ENCODE data around the gene SCGB1D1.
"Not testable (repeated sequence)": the region's sequence is repeated elsewhere in the genome, so short reads cannot be mapped to it uniquely, and the experiment has no call there.

The SCGB1D1 gene

GRCh38 chr11:62193952-62194351 is 3.9 kb downstream of the SCGB1D1 start:
- no peaks in the 10 kb centered on the region for H3K36me3 ChIP-seq (ENCODE audit: control insufficient read depth, insufficient read depth, low read length)
- no peak overlapping the region for H3K27ac ChIP-seq (ENCODE audit: insufficient read depth, low read length, poor library complexity, severe bottlenecking)
- H3K4me3 ChIP-seq (ENCODE audit: insufficient read depth, low read depth, low read length, poor library complexity, severe bottlenecking) = no peak overlapping the region
- H3K9me3 ChIP-seq (ENCODE audit: control insufficient read depth, low read length) = no peaks in the 10 kb centered on the region
- no peaks in the 10 kb centered on the region for H3K4me1 ChIP-seq (ENCODE audit: control insufficient read depth, insufficient read depth, low read length, poor library complexity, severe bottlenecking)
- peaks cover 9% of the 10 kb centered on the region for H3K27me3 ChIP-seq (replicated peaks; ENCODE audit: control insufficient read depth, insufficient read depth, low read length, poor library complexity, severe bottlenecking)
- DNase-seq = no peak

DNA sequence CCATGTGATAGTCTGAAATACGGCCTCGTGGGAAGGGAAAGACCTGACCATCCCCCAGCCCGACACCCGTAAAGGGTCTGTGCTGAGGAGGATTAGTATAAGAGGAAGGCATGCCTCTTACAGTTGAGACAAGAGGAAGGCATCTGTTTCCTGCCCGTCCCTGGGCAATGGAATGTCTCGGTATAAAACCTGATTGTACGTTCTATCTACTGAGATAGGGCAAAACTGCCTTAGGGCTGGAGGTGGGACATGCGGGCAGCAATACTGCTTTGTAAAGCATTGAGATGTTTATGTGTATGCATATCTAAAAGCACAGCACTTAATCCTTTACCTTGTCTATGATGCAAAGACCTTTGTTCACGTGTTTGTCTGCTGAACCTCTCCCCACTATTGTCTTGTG is 5.0 kb downstream of the SCGB1D1 start:
- H3K27ac ChIP-seq (ENCODE audit: insufficient read depth, low read length, poor library complexity, severe bottlenecking); H3K9me3 ChIP-seq (ENCODE audit: control insufficient read depth, low read length); DNase-seq; H3K27me3 ChIP-seq (replicated peaks; ENCODE audit: control insufficient read depth, insufficient read depth, low read length, poor library complexity, severe bottlenecking); H3K4me3 ChIP-seq (ENCODE audit: insufficient read depth, low read depth, low read length, poor library complexity, severe bottlenecking); H3K4me1 ChIP-seq (ENCODE audit: control insufficient read depth, insufficient read depth, low read length, poor library complexity, severe bottlenecking); H3K36me3 ChIP-seq (ENCODE audit: control insufficient read depth, insufficient read depth, low read length): not testable (repeated sequence)

DNA sequence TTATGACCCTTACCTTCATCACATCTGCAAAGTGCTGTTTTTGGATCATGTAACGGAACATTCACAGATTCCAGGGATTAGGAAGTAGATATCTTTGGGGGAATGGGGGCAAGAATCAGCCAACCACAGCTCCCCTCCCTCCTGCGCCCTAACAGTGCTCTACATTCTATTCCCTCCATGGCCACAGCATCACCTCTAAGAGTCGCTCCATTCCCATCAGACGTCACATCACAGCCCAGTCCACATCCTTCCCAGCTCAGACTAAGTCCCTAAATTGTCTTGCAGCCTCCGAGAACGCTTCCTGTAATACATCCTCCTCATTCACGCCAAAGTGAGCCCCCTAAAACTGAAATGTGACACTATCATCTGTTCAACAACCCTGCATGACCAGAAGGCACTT is 5.9 kb downstream of the SCGB1D1 start:
- H3K9me3 ChIP-seq (ENCODE audit: control insufficient read depth, low read length) = no peaks in the 10 kb centered on the region
- H3K4me3 ChIP-seq (ENCODE audit: insufficient read depth, low read depth, low read length, poor library complexity, severe bottlenecking) = no peak overlapping the region
- H3K4me1 ChIP-seq (ENCODE audit: control insufficient read depth, insufficient read depth, low read length, poor library complexity, severe bottlenecking) = no peaks in the 10 kb centered on the region
- peaks cover 9% of the 10 kb centered on the region for H3K27me3 ChIP-seq (replicated peaks; ENCODE audit: control insufficient read depth, insufficient read depth, low read length, poor library complexity, severe bottlenecking)
- DNase-seq = no peak
- no peaks in the 10 kb centered on the region for H3K36me3 ChIP-seq (ENCODE audit: control insufficient read depth, insufficient read depth, low read length)
- no peak overlapping the region for H3K27ac ChIP-seq (ENCODE audit: insufficient read depth, low read length, poor library complexity, severe bottlenecking)

GRCh38 chr11:62197400-62197799 is 7.4 kb downstream of the SCGB1D1 start:
- not testable (repeated sequence) for H3K27ac ChIP-seq (ENCODE audit: insufficient read depth, low read length, poor library complexity, severe bottlenecking); H3K36me3 ChIP-seq (ENCODE audit: control insufficient read depth, insufficient read depth, low read length); H3K4me1 ChIP-seq (ENCODE audit: control insufficient read depth, insufficient read depth, low read length, poor library complexity, severe bottlenecking); H3K27me3 ChIP-seq (replicated peaks; ENCODE audit: control insufficient read depth, insufficient read depth, low read length, poor library complexity, severe bottlenecking); H3K4me3 ChIP-seq (ENCODE audit: insufficient read depth, low read depth, low read length, poor library complexity, severe bottlenecking); DNase-seq; H3K9me3 ChIP-seq (ENCODE audit: control insufficient read depth, low read length)

GRCh38 chr11:62201376-62201775 is 11.4 kb downstream of the SCGB1D1 start:
- Histone ChIP-seq H3K27me3 (replicated peaks; ENCODE audit: control insufficient read depth, insufficient read depth, low read length, poor library complexity, severe bottlenecking) (no peaks in the 10 kb centered on the region), H3K36me3 (ENCODE audit: control insufficient read depth, insufficient read depth, low read length) (no peaks in the 10 kb centered on the region), H3K4me3 (ENCODE audit: insufficient read depth, low read depth, low read length, poor library complexity, severe bottlenecking) (no peak overlapping the region), H3K27ac (ENCODE audit: insufficient read depth, low read length, poor library complexity, severe bottlenecking) (no peak overlapping the region), H3K9me3 (ENCODE audit: control insufficient read depth, low read length) (no peaks in the 10 kb centered on the region), H3K4me1 (ENCODE audit: control insufficient read depth, insufficient read depth, low read length, poor library complexity, severe bottlenecking) (no peaks in the 10 kb centered on the region)
- DNase-seq = no peak

GRCh38 chr11:62202910-62203309 is 12.9 kb downstream of the SCGB1D1 start:
- H3K9me3 ChIP-seq (ENCODE audit: control insufficient read depth, low read length) = no peaks in the 10 kb centered on the region
- no peak overlapping the region for H3K27ac ChIP-seq (ENCODE audit: insufficient read depth, low read length, poor library complexity, severe bottlenecking)
- no peaks in the 10 kb centered on the region for H3K4me1 ChIP-seq (ENCODE audit: control insufficient read depth, insufficient read depth, low read length, poor library complexity, severe bottlenecking)
- H3K36me3 ChIP-seq (ENCODE audit: control insufficient read depth, insufficient read depth, low read length) = no peaks in the 10 kb centered on the region
- no peak for DNase-seq
- H3K27me3 ChIP-seq (replicated peaks; ENCODE audit: control insufficient read depth, insufficient read depth, low read length, poor library complexity, severe bottlenecking) = no peaks in the 10 kb centered on the region
- H3K4me3 ChIP-seq (ENCODE audit: insufficient read depth, low read depth, low read length, poor library complexity, severe bottlenecking) = no peak overlapping the region

- DNase-seq = no peak
- H3K27ac ChIP-seq (ENCODE audit: insufficient read depth, low read length, poor library complexity, severe bottlenecking) = no peak overlapping the region
- H3K36me3 ChIP-seq (ENCODE audit: control insufficient read depth, insufficient read depth, low read length) = no peaks in the 10 kb centered on the region
- H3K9me3 ChIP-seq (ENCODE audit: control insufficient read depth, low read length) = no peaks in the 10 kb centered on the region
- H3K4me1 ChIP-seq (ENCODE audit: control insufficient read depth, insufficient read depth, low read length, poor library complexity, severe bottlenecking) = no peaks in the 10 kb centered on the region
- H3K4me3 ChIP-seq (ENCODE audit: insufficient read depth, low read depth, low read length, poor library complexity, severe bottlenecking) = no peak overlapping the region
- H3K27me3 ChIP-seq (replicated peaks; ENCODE audit: control insufficient read depth, insufficient read depth, low read length, poor library complexity, severe bottlenecking) = no peaks in the 10 kb centered on the region
Observed at GRCh38 chr11:62204430-62204829, 14.4 kb downstream of the SCGB1D1 start.

DNA sequence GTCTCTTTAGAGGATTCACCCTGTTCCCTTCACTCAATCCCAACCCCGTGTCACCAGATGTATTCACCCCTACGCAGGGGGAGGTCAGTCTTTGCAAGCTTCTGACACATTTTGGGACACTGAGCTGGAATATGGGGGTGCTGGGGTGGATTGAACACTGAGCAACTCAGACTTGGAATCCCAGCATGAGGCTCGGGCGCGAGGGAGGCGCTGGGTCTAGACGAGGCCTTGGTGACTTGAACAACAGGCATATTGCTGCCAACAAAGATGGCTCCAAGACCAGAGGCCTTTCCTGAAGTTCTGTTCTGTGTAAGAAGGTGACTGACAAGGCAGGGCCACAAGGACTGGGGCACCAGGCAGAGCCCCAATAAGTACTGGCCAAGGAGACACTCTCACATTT is 15.4 kb downstream of the SCGB1D1 start:
- no peak overlapping the region for H3K4me3 ChIP-seq (ENCODE audit: insufficient read depth, low read depth, low read length, poor library complexity, severe bottlenecking)
- H3K36me3 ChIP-seq (ENCODE audit: control insufficient read depth, insufficient read depth, low read length) = no peaks in the 10 kb centered on the region
- no peak overlapping the region for H3K27ac ChIP-seq (ENCODE audit: insufficient read depth, low read length, poor library complexity, severe bottlenecking)
- no peaks in the 10 kb centered on the region for H3K27me3 ChIP-seq (replicated peaks; ENCODE audit: control insufficient read depth, insufficient read depth, low read length, poor library complexity, severe bottlenecking)
- no peaks in the 10 kb centered on the region for H3K9me3 ChIP-seq (ENCODE audit: control insufficient read depth, low read length)
- no peak for DNase-seq
- no peaks in the 10 kb centered on the region for H3K4me1 ChIP-seq (ENCODE audit: control insufficient read depth, insufficient read depth, low read length, poor library complexity, severe bottlenecking)

DNA sequence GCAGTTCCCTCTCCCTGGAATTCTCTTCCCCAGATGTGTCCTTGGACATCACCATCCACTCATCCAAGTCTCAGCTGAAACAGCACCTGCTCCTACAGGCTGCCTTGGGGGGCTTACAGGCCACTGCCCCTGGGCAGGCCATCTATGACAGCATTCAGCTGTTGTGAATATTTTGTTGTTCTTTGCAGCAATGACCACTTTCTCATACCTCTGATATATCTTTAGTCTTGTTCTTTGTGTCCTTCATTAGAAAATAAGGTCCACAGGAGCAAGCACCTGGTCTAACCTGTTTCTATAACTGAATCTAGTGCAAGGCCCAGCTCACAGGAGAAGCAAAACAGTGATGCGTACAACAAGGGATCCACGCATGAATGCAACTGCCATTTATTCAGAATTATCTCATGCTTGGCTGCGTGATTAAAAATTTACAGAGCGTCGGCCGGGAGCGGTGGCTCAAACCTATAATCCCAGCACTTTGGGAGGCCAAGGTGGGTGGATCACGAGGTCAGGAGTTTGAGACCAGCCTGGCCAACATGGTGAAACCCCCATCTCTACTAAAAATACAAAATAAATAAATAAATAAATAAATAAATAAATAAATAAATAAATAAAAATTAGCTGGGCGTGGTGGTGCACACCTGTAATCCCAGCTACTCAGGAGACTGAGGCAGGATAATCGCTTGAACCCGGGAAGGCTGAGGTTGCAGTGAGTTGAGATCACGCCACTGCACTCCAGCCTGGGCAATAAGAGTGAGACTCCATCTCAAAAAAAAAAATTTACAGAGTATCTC is 16.5 kb downstream of the SCGB1D1 start:
- H3K4me1 ChIP-seq (ENCODE audit: control insufficient read depth, insufficient read depth, low read length, poor library complexity, severe bottlenecking); H3K4me3 ChIP-seq (ENCODE audit: insufficient read depth, low read depth, low read length, poor library complexity, severe bottlenecking); H3K27me3 ChIP-seq (replicated peaks; ENCODE audit: control insufficient read depth, insufficient read depth, low read length, poor library complexity, severe bottlenecking); H3K9me3 ChIP-seq (ENCODE audit: control insufficient read depth, low read length); H3K36me3 ChIP-seq (ENCODE audit: control insufficient read depth, insufficient read depth, low read length); DNase-seq; H3K27ac ChIP-seq (ENCODE audit: insufficient read depth, low read length, poor library complexity, severe bottlenecking): not testable (repeated sequence)

- H3K4me1 ChIP-seq (ENCODE audit: control insufficient read depth, insufficient read depth, low read length, poor library complexity, severe bottlenecking) = no peaks in the 10 kb centered on the region
- no peaks in the 10 kb centered on the region for H3K9me3 ChIP-seq (ENCODE audit: control insufficient read depth, low read length)
- no peak overlapping the region for H3K27ac ChIP-seq (ENCODE audit: insufficient read depth, low read length, poor library complexity, severe bottlenecking)
- no peaks in the 10 kb centered on the region for H3K27me3 ChIP-seq (replicated peaks; ENCODE audit: control insufficient read depth, insufficient read depth, low read length, poor library complexity, severe bottlenecking)
- DNase-seq = no peak
- no peaks in the 10 kb centered on the region for H3K36me3 ChIP-seq (ENCODE audit: control insufficient read depth, insufficient read depth, low read length)
- H3K4me3 ChIP-seq (ENCODE audit: insufficient read depth, low read depth, low read length, poor library complexity, severe bottlenecking) = no peak overlapping the region
Observed at GRCh38 chr11:62208785-62209144, 18.7 kb downstream of the SCGB1D1 start.

All from effector memory CD4-positive, alpha-beta T cell (primary cell).